NT2/D1 (cell line): ENCODE data around the gene SLIT1.

Experiments used
- DNase-seq: peaks from one replicate; pipeline ENCODE4 v3.0.0-alpha.2; 2011; ENCODE audit warnings: low read depth, low spot score
- H3K27me3 ChIP-seq: 2 replicates; pipeline ENCODE4 v1.6.0; 2011; ENCODE audit warnings: mild to moderate bottlenecking; ENCODE audit not compliant: insufficient read length, insufficient read depth
- H3K36me3 ChIP-seq: 2 replicates; pipeline ENCODE4 v1.6.1; 2011; ENCODE audit warnings: mild to moderate bottlenecking, low read length, mixed read lengths; ENCODE audit not compliant: insufficient read depth, insufficient read length
- H3K4me1 ChIP-seq: 2 replicates; pipeline ENCODE4 v1.5.1; 2011; ENCODE audit not compliant: insufficient read depth, insufficient read length
- H3K4me3 ChIP-seq: 2 replicates; pipeline ENCODE4 v1.5.1; 2011; ENCODE audit warnings: low read depth; ENCODE audit not compliant: insufficient read length
- H3K9ac ChIP-seq: 2 replicates; pipeline ENCODE4 v1.6.0; 2011; ENCODE audit warnings: low read depth; ENCODE audit not compliant: insufficient read length
- H3K9me3 ChIP-seq: 2 replicates; pipeline ENCODE4 v1.5.1; 2011; ENCODE audit warnings: mild to moderate bottlenecking, low read length; ENCODE audit not compliant: insufficient read depth
- SUZ12 ChIP-seq: IDR thresholded peaks from 2 replicates; pipeline ENCODE4 v1.6.1; 2011; ENCODE audit not compliant: insufficient read length, insufficient read depth; ENCODE audit errors: extremely low read depth
- YY1 ChIP-seq: IDR thresholded peaks from 2 replicates; pipeline ENCODE4 v1.6.1; 2011; ENCODE audit not compliant: insufficient read length, insufficient read depth
- ZNF274 ChIP-seq: IDR thresholded peaks from 2 replicates; pipeline ENCODE4 v1.6.1; 2011; ENCODE audit warnings: mild to moderate bottlenecking, low read depth, low read length

SLIT1 gene

DNA sequence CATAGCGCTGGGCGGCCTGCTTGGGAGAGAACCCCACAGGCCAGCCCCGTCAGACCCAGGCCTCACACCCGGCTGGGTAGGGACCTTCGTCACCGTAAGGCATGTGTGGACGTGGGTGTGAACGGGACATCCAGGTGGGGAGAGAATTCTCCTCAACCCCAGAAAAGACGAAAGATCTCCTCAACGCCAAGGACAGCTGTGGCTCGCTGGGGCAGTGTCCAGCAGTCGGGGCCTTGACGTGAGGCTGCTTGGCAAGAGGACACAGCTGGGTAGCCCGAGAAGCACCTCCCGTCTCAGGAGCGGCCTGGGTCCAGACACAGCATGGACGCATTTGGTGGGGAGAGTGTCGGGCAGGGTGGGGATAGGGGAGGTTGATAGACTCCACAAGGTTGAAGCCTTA, 1.2 kb upstream of the SLIT1 start:
- H3K27me3 ChIP-seq = peaks cover 56% of the 10 kb centered on the region
- no peaks in the 10 kb centered on the region for H3K36me3 ChIP-seq
- no peak overlapping the region for H3K4me3 ChIP-seq
- peaks cover 4% of the 10 kb centered on the region for H3K4me1 ChIP-seq
- TF ChIP-seq YY1 (no peak), SUZ12 (no peak), ZNF274 (no peak)
- DNase-seq = no peak
- no peak overlapping the region for H3K9ac ChIP-seq
- no peaks in the 10 kb centered on the region for H3K9me3 ChIP-seq

DNA sequence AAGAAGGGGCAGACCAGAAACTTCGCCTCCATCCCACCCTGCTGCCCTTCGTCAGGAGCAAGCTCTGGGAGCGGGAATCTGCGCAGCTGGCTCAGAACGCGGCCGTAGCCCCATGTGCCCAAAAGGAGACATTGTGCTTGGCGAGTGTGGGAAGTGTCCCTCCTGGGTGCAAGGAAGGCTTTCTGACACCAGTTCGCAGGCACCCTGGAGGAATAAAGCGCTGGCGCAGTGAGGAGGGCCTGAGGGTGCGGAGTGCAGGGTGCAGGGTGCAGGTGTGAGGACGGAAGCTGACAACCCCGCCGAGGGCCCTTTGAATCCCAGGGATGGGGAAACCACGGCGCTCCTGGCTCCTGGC, 811 bp downstream of the SLIT1 start:
- Histone ChIP-seq H3K27me3 (peaks cover 59% of the 10 kb centered on the region), H3K4me1 (peaks cover 3% of the 10 kb centered on the region), H3K4me3 (peak overlapping the region; percentile 56), H3K9ac (peak overlapping the region; percentile 36), H3K36me3 (no peaks in the 10 kb centered on the region), H3K9me3 (no peaks in the 10 kb centered on the region)
- TF ChIP-seq ZNF274 (no peak), SUZ12 (no peak), YY1 (no peak)
- DNase-seq = no peak

DNA sequence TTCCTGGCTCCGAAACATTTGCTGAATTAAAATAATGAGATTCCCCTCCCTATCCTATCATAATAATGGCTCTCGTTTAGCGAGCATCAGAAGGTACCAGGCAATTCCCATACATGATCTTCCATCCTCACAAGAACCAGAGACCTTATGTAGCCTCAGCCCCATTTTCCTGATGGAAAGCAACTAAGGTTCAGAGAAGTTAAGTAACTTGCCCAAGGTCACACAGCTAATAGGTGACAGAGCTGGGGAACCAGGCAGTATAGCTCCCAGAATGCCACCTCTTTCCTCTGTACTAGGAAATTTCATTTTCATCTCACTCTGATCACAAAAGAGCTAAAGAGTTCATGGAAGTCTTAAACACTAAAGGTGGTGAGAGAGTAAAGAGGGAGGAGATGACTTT, 2.4 kb downstream of the SLIT1 start:
- TF ChIP-seq SUZ12 (no peak), YY1 (no peak), ZNF274 (no peak)
- no peaks in the 10 kb centered on the region for H3K9me3 ChIP-seq
- no peak overlapping the region for H3K4me3 ChIP-seq
- H3K4me1 ChIP-seq = no peaks in the 10 kb centered on the region
- DNase-seq = no peak
- H3K9ac ChIP-seq = no peak overlapping the region
- peaks cover 59% of the 10 kb centered on the region for H3K27me3 ChIP-seq
- no peaks in the 10 kb centered on the region for H3K36me3 ChIP-seq

DNA sequence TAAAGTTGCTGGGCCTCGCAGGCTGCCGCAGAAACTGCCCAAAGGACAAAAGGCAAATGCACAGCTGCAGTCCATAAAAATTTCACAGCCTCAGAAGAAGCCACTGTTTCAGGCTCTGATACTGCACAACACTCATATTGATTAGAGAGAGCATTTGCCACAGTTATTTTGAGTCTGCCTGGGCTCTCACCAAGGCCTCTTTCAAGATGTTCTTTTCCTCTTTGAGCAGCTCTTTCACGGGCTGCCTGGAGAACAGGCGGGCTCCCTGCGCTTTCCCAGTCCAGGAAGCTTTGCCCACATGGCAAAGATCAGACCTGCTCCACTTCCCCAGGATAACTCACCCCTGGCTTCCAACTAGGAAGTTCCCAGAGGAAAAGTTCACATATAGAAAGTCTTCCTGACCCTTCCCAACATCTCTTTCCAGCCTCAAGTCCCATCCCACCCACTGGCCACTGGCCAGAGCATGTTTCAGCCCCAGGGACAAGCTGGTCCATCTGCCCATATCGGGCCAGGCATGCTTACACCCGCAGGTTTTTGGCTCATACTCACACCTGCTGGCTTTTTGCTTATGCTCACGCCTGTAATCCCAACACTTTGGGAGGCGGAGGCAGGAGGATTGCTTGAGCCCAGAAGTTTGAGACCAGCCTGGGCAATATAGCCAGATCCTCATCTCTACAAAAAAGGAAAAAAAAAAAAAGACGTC, 3.3 kb downstream of the SLIT1 start:
- peaks cover 54% of the 10 kb centered on the region for H3K27me3 ChIP-seq
- no peak overlapping the region for H3K4me3 ChIP-seq
- no peaks in the 10 kb centered on the region for H3K36me3 ChIP-seq
- no peak overlapping the region for H3K9ac ChIP-seq
- H3K4me1 ChIP-seq = no peaks in the 10 kb centered on the region
- no peak for TF ChIP-seq SUZ12
- no peak for TF ChIP-seq ZNF274
- no peak for TF ChIP-seq YY1
- no peaks in the 10 kb centered on the region for H3K9me3 ChIP-seq
- no peak for DNase-seq

DNA sequence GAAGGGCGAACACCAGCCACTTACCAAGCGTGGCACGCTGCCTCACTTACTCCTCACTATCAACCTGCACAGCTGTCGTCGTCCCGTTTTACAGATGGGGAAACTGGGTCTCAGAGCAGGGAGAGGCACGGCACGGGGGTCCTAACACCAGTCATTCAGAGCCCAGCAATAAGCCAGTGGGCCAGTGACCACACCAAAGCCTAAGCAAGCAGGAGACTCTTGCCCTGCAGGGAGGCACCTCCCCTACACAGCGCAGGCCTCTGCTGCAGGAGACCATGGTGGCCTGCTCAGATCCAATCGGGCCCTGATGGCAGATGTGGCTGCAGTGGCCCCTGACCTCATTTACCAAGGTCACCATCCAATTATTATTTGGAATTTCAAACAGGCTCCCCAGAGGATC, 4.8 kb downstream of the SLIT1 start:
- Histone ChIP-seq H3K36me3 (no peaks in the 10 kb centered on the region), H3K9ac (no peak overlapping the region), H3K27me3 (peaks cover 43% of the 10 kb centered on the region), H3K4me3 (no peak overlapping the region), H3K4me1 (no peaks in the 10 kb centered on the region), H3K9me3 (no peaks in the 10 kb centered on the region)
- no peak for DNase-seq
- TF ChIP-seq YY1 = no peak
- no peak for TF ChIP-seq ZNF274
- TF ChIP-seq SUZ12 = no peak

DNA sequence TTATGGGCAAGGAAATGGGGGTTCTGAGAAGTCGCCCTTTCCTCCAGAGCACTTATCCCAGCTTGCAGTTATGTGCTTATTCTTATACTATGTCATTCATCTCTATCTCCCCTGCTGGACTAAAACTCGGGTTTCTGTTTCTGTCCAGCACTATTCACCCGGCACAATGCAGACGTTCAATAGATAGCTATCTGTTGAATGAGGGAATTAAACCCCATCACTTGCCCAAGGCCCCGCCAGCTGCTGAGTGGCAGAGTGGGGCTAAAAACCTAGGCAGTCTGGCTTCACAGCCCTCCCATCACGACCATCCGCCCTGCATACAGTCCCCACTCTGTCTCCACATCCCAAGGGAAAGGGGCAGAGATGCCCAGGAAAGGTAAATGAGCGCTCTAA, 5.4 kb downstream of the SLIT1 start:
- TF ChIP-seq SUZ12 (no peak), YY1 (no peak)
- Histone ChIP-seq H3K36me3 (no peaks in the 10 kb centered on the region), H3K4me3 (no peak overlapping the region), H3K4me1 (no peaks in the 10 kb centered on the region), H3K27me3 (peaks cover 38% of the 10 kb centered on the region), H3K9me3 (no peaks in the 10 kb centered on the region), H3K9ac (no peak overlapping the region)
- DNase-seq = no peak

DNA sequence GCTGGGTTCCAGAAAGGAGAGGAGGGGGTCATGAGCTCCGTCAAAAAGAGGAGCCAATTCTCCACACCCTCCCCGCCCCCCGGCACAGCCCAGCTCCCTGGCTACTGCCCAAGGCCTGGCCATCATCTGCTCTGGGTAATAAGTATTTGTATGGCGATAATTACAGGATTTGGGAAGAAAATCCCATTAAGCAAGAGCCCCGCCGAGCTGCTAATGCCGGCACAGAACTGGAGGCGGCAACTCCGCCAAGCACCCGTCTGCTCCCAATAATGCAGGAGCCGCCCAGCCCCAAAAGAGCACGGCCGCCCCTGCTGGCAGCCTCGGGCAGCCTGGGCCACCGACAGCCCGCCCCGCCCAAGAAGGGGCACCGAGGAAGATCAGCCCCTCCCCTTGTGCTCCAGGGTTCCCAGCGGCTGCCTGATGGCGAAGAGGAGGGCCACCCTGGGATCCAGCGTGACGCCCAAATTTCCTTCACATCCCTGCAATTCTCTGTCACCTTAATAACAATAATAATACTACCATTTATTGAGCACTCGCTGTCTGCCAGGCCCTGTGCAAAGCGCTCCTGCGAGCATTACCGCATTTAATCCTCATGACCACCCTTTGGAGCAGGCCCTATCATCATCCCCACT, 5.9 kb downstream of the SLIT1 start:
- Histone ChIP-seq H3K27me3 (peaks cover 33% of the 10 kb centered on the region), H3K4me3 (no peak overlapping the region), H3K4me1 (no peaks in the 10 kb centered on the region), H3K36me3 (no peaks in the 10 kb centered on the region), H3K9ac (peak overlapping the region; percentile 51), H3K9me3 (no peaks in the 10 kb centered on the region)
- no peak for TF ChIP-seq YY1
- TF ChIP-seq SUZ12 = no peak
- TF ChIP-seq ZNF274 = no peak
- DNase-seq = peak; percentile 32
